ENCODE results near the gene ILF3. TPM values are rescaled to one million over a fixed set of nuclear protein-coding genes. Genes with fewer than 3 reads are reported as not detected.

ILF3 gene
- total RNA-seq, 1 experiment from 2014 or later: 365 TPM

DNA sequence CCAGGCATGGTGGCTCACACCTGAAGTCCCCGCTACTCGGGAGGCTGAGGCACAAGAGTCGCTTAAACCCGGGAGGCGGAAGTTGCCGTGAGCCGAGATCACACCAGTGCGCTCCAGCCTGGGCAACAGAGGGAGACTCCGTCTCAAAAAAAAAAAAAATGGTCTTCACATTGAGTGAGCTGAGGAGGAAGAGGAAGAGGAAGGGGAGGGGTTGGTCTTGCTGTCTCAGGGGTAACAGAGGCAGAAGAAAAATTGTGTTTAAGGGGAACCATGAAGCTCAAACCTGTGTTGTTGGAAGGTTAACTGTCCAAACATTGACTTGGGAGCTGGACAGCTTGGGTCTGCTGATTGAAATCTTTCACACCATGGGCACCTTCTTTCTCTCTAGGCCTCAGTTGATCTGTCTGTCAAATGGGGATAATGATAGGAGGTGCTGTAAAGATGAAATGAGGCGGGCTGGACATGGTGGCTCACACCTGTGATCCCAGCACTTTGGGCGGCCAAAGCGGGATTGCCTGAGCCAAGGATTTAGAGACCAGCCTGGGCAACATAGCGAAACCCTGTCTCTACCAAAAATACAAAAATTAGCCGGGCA is 38.6 kb upstream of the ILF3 start:
- Histone ChIP-seq H3K36me3 (ENCODE audit: control insufficient read depth, insufficient read depth, low read length) (no peaks in the 10 kb centered on the region), H3K27ac (ENCODE audit: low read length) (no peak overlapping the region), H3K4me1 (ENCODE audit: control insufficient read depth, insufficient read depth, low read length) (no peaks in the 10 kb centered on the region), H3K4me3 (ENCODE audit: low read depth in 2 of 2, low read length in 2 of 2) (no peak overlapping the region), H3K27me3 (ENCODE audit: control insufficient read depth, insufficient read depth, low read length) (no peaks in the 10 kb centered on the region), H3K9me3 (ENCODE audit: control insufficient read depth, insufficient read depth, low read depth, low read length) (no peaks in the 10 kb centered on the region)
- ATAC-seq (no peak), DNase-seq (ENCODE audit: low read depth, low spot score) (no peak)
- TF ChIP-seq TCF7L2 (IDR thresholded peaks at IDR 0.05; ENCODE audit: low read depth, low read length) (no peak), POLR2AphosphoS5 (IDR thresholded peaks at IDR 0.05; ENCODE audit: low read depth, low read length) (no peak), SIN3A (IDR thresholded peaks at IDR 0.05; ENCODE audit: borderline replicate concordance, insufficient read depth, low read depth, low read length) (no peak), REST (IDR thresholded peaks at IDR 0.05; ENCODE audit: insufficient read depth in 1 of 2, low read depth in 2 of 2, low read length in 1 of 2) (no peak), CTCF (IDR thresholded peaks at IDR 0.05) (no peak)
- in situ Hi-C loops (cut with HindIII; ENCODE audit: low pct_unique_long_range_greater_than_20kb, low sequenced_read_pairs) (no loop called here), intact Hi-C loops (cut with micrococcal nuclease; ENCODE audit: unreplicated experiment) (no loop called here)
- BruUV-seq (replicated peaks): no TSS peak
- ChIA-PET POLR2A (no interaction called here), CTCF (no interaction called here)

- H3K9me3 ChIP-seq (ENCODE audit: control insufficient read depth, insufficient read depth, low read depth, low read length): no peaks in the 10 kb centered on the region
- BruUV-seq (replicated peaks): no TSS peak
- no peak for TF ChIP-seq CTCF (IDR thresholded peaks at IDR 0.05)
- no peak for TF ChIP-seq TCF7L2 (IDR thresholded peaks at IDR 0.05; ENCODE audit: low read depth, low read length)
- TF ChIP-seq POLR2AphosphoS5 (IDR thresholded peaks at IDR 0.05; ENCODE audit: low read depth, low read length): no peak
- TF ChIP-seq SIN3A (IDR thresholded peaks at IDR 0.05; ENCODE audit: borderline replicate concordance, insufficient read depth, low read depth, low read length): no peak
- TF ChIP-seq REST (IDR thresholded peaks at IDR 0.05; ENCODE audit: insufficient read depth in 1 of 2, low read depth in 2 of 2, low read length in 1 of 2): no peak
- no peaks in the 10 kb centered on the region for H3K27me3 ChIP-seq (ENCODE audit: control insufficient read depth, insufficient read depth, low read length)
- ATAC-seq: 0 out of 2 replicates have a peak, but pooled peaks have one; percentile 17
- CTCF ChIA-PET: interaction anchor here (0.6 to 1.4 kb wide), 2 partner anchors 27 to 32 kb away, joined by 3 to 4 read pairs; no protein-coding TSS in a partner anchor
- H3K27ac ChIP-seq (ENCODE audit: low read length): no peak overlapping the region
- in situ Hi-C loops (cut with HindIII; ENCODE audit: low pct_unique_long_range_greater_than_20kb, low sequenced_read_pairs) (no loop called here), intact Hi-C loops (cut with micrococcal nuclease; ENCODE audit: unreplicated experiment) (no loop called here)
- no peak overlapping the region for H3K4me3 ChIP-seq (ENCODE audit: low read depth in 2 of 2, low read length in 2 of 2)
- DNase-seq (ENCODE audit: low read depth, low spot score): no peak
- POLR2A ChIA-PET: no interaction called here
- no peaks in the 10 kb centered on the region for H3K4me1 ChIP-seq (ENCODE audit: control insufficient read depth, insufficient read depth, low read length)
- H3K36me3 ChIP-seq (ENCODE audit: control insufficient read depth, insufficient read depth, low read length): no peaks in the 10 kb centered on the region
Measured at GRCh38 chr19:10617409-10618121, 36.6 kb upstream of the ILF3 start.
